ENCODE measurements around the gene DRP2.

Gene DRP2

DNA sequence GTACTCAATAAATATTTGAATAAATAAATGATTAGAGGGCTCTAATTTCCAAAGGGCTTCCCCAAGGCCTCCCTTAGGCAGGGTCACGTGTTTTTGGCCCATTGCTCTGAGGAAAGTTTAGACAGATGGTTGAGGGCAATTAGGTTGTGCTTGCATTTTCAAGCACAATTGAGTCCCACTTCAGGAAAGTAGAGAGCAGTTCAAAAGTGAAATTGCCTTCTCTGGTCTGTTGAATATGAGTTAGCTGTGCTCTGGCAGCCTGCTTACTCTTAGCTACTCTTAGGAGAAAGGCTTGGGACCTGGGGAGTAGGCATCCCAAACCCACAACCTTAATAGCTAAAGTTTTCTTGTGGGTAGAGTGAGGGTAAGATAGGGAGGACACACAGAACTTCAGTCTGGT lies 9.0 kb upstream of the DRP2 start:
- H3K27ac ChIP-seq (replicated peaks): no peak overlapping the region
- DNase-seq (ENCODE audit: low read depth in 1 of 2, low spot score in 1 of 2): no peak
- peaks cover 2% of the 10 kb centered on the region for H3K27me3 ChIP-seq (ENCODE audit: insufficient read depth, poor library complexity, severe bottlenecking)
- TF ChIP-seq GABPA (IDR thresholded peaks at IDR 0.05; ENCODE audit: low read depth) (no peak), CTCF (IDR thresholded peaks at IDR 0.05; ENCODE audit: insufficient read depth, low read length) (no peak), SPI1 (IDR thresholded peaks at IDR 0.05; ENCODE audit: borderline replicate concordance, low read depth) (no peak), POLR2AphosphoS5 (IDR thresholded peaks at IDR 0.05; ENCODE audit: low read depth) (no peak)
- TF ChIP-seq, protein P1, sequence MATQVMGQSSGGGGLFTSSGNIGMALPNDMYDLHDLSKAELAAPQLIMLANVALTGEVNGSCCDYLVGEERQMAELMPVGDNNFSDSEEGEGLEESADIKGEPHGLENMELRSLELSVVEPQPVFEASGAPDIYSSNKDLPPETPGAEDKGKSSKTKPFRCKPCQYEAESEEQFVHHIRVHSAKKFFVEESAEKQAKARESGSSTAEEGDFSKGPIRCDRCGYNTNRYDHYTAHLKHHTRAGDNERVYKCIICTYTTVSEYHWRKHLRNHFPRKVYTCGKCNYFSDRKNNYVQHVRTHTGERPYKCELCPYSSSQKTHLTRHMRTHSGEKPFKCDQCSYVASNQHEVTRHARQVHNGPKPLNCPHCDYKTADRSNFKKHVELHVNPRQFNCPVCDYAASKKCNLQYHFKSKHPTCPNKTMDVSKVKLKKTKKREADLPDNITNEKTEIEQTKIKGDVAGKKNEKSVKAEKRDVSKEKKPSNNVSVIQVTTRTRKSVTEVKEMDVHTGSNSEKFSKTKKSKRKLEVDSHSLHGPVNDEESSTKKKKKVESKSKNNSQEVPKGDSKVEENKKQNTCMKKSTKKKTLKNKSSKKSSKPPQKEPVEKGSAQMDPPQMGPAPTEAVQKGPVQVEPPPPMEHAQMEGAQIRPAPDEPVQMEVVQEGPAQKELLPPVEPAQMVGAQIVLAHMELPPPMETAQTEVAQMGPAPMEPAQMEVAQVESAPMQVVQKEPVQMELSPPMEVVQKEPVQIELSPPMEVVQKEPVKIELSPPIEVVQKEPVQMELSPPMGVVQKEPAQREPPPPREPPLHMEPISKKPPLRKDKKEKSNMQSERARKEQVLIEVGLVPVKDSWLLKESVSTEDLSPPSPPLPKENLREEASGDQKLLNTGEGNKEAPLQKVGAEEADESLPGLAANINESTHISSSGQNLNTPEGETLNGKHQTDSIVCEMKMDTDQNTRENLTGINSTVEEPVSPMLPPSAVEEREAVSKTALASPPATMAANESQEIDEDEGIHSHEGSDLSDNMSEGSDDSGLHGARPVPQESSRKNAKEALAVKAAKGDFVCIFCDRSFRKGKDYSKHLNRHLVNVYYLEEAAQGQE (IDR thresholded peaks at IDR 0.05; ENCODE audit: insufficient replicate concordance, low read depth): no peak
- H3K4me3 ChIP-seq (replicated peaks; ENCODE audit: insufficient read depth, low read length): no peak overlapping the region

- TF ChIP-seq, protein P1 (IDR thresholded peaks at IDR 0.05; ENCODE audit: insufficient replicate concordance, low read depth): no peak
- TF ChIP-seq GABPA (IDR thresholded peaks at IDR 0.05; ENCODE audit: low read depth) (no peak), SPI1 (IDR thresholded peaks at IDR 0.05; ENCODE audit: borderline replicate concordance, low read depth) (no peak), CTCF (IDR thresholded peaks at IDR 0.05; ENCODE audit: insufficient read depth, low read length) (no peak), POLR2AphosphoS5 (IDR thresholded peaks at IDR 0.05; ENCODE audit: low read depth) (no peak)
- DNase-seq (ENCODE audit: low read depth in 1 of 2, low spot score in 1 of 2): no peak
- no peak overlapping the region for H3K27ac ChIP-seq (replicated peaks)
- no peaks in the 10 kb centered on the region for H3K27me3 ChIP-seq (ENCODE audit: insufficient read depth, poor library complexity, severe bottlenecking)
- no peak overlapping the region for H3K4me3 ChIP-seq (replicated peaks; ENCODE audit: insufficient read depth, low read length)
Observed at GRCh38 chrX:101217689-101218088, 1.9 kb upstream of the DRP2 start.

GRCh38 chrX:101219864-101220346 lies 319 bp downstream of the DRP2 start:
- DNase-seq (ENCODE audit: low read depth in 1 of 2, low spot score in 1 of 2): no peak
- no peak for TF ChIP-seq POLR2AphosphoS5 (IDR thresholded peaks at IDR 0.05; ENCODE audit: low read depth)
- TF ChIP-seq SPI1 (IDR thresholded peaks at IDR 0.05; ENCODE audit: borderline replicate concordance, low read depth): no peak
- TF ChIP-seq GABPA (IDR thresholded peaks at IDR 0.05; ENCODE audit: low read depth): no peak
- TF ChIP-seq CTCF (IDR thresholded peaks at IDR 0.05; ENCODE audit: insufficient read depth, low read length): no peak
- TF ChIP-seq, protein P1 (IDR thresholded peaks at IDR 0.05; ENCODE audit: insufficient replicate concordance, low read depth): no peak
- Histone ChIP-seq H3K27ac (replicated peaks) (no peak overlapping the region), H3K4me3 (replicated peaks; ENCODE audit: insufficient read depth, low read length) (no peak overlapping the region), H3K27me3 (ENCODE audit: insufficient read depth, poor library complexity, severe bottlenecking) (no peaks in the 10 kb centered on the region)

Data from HL-60 (cell line).